Erythroblast (primary cell): Measurements from ENCODE around the gene KRTAP19-5.

ENCODE experiments used
- GATA1 ChIP-seq: IDR thresholded peaks from 2 replicates; pipeline ENCODE4 v1.6.1; 2011; ENCODE audit warnings: low read depth, mild to moderate bottlenecking, control low read depth, low read length, moderate library complexity
- POLR2A ChIP-seq: IDR thresholded peaks from 2 replicates; pipeline ENCODE4 v1.6.1; 2011; ENCODE audit warnings: mild to moderate bottlenecking, low read length

GRCh38 chr21:30463713-30464112, 38.2 kb downstream of the KRTAP19-5 start:
- no peak for TF ChIP-seq POLR2A
- no peak for TF ChIP-seq GATA1
